K562 (cell line): ENCODE data around the gene PFDN2. TPM values are rescaled to one million over a fixed set of nuclear protein-coding genes. Genes with fewer than 3 reads are reported as not detected.

Source experiments
- C11orf30 ChIP-seq: fragments of 450-650 bp; IDR thresholded peaks from 2 replicates; pipeline ENCODE4 v1.6.1; 2016; ENCODE audit warnings: low read depth, mild to moderate bottlenecking
- CXXC5 ChIP-seq: fragments of 250-450 bp; sonication (Bioruptor Pico); IDR thresholded peaks from 2 replicates; pipeline ENCODE4 v1.8.0; 2022; ENCODE audit warnings: inconsistent platforms, mild to moderate bottlenecking, moderate library complexity
- EGR1 ChIP-seq: fragments of 450-650 bp; conservative IDR thresholded peaks from 2 replicates; pipeline ENCODE4 v1.6.1; 2017; ENCODE audit warnings: mild to moderate bottlenecking
- FOXJ3 ChIP-seq: sonication (generic); formaldehyde crosslinking; IDR thresholded peaks from 2 replicates; pipeline ENCODE4 v1.4.0; 2020; ENCODE audit warnings: mild to moderate bottlenecking, missing genetic modification reagents
- GMEB1 ChIP-seq: fragments of 250-450 bp; sonication (Bioruptor Pico); IDR thresholded peaks from 2 replicates; pipeline ENCODE4 v1.4.0; 2020; ENCODE audit warnings: mild to moderate bottlenecking
- HDGF ChIP-seq: fragments of 450-650 bp; IDR thresholded peaks from 2 replicates; pipeline ENCODE4 v1.6.1; 2016
- MCM7 ChIP-seq, 2 experiments: fragments of 450-650 bp; IDR thresholded peaks; 2 replicates each; pipeline ENCODE4 v1.6.1; 2016 to 2018
- MEIS2 ChIP-seq: fragments of 450-650 bp; IDR thresholded peaks from 2 replicates; pipeline ENCODE4 v1.6.1; 2014; ENCODE audit warnings: mild to moderate bottlenecking; ENCODE audit not compliant: partially characterized antibody
- MTF1 ChIP-seq: fragments of 250-450 bp; sonication (Bioruptor Pico); IDR thresholded peaks from 2 replicates; pipeline ENCODE4 v1.9.0; 2021; ENCODE audit warnings: moderate library complexity, mild to moderate bottlenecking, inconsistent platforms, borderline replicate concordance
- NKRF ChIP-seq: fragments of 450-650 bp; IDR thresholded peaks from 2 replicates; pipeline ENCODE4 v1.6.1; 2016; ENCODE audit warnings: borderline replicate concordance
- PURB ChIP-seq: sonication (generic); formaldehyde crosslinking; IDR thresholded peaks from 2 replicates; pipeline ENCODE4 v1.9.0; 2021; ENCODE audit warnings: low read depth, mild to moderate bottlenecking, missing genetic modification reagents
- SP1 ChIP-seq: sonication (generic); formaldehyde crosslinking; IDR thresholded peaks from 2 replicates; pipeline ENCODE4 v1.8.1; 2022; ENCODE audit warnings: mild to moderate bottlenecking, missing genetic modification reagents
- SREBF1 ChIP-seq: fragments of 150-350 bp; IDR thresholded peaks from 2 replicates; pipeline ENCODE4 v1.6.1; 2014; ENCODE audit warnings: antibody characterized with exemption, low read depth, low read length, borderline replicate concordance
- THAP12 ChIP-seq: fragments of 250-450 bp; sonication (Bioruptor Pico); IDR thresholded peaks from 2 replicates; pipeline ENCODE4 v1.9.0; 2021; ENCODE audit warnings: mild to moderate bottlenecking, inconsistent platforms
- ZBTB43 ChIP-seq: sonication (generic); formaldehyde crosslinking; IDR thresholded peaks from 2 replicates; pipeline ENCODE4 v1.8.0; 2023; ENCODE audit warnings: mild to moderate bottlenecking, missing genetic modification reagents
- ZNF124 ChIP-seq: sonication (generic); formaldehyde crosslinking; IDR thresholded peaks from 2 replicates; pipeline ENCODE4 v1.8.1; 2022; ENCODE audit warnings: missing genetic modification reagents
- ZNF398 ChIP-seq: fragments of 250-450 bp; sonication (Bioruptor Pico); IDR thresholded peaks from 2 replicates; pipeline ENCODE4 v1.8.0; 2021; ENCODE audit warnings: moderate library complexity, mild to moderate bottlenecking, inconsistent platforms
- ZNF445 ChIP-seq: fragments of 250-450 bp; sonication (Bioruptor Pico); IDR thresholded peaks from 2 replicates; pipeline ENCODE4 v1.4.0; 2020; ENCODE audit warnings: low read depth, mild to moderate bottlenecking, moderate library complexity
- polyA plus RNA-seq, 8 experiments: library from polyadenylated mRNA; depleted of rRNA in 4 of 8; stranded (reverse) in 5 of 8; unstranded in 3 of 8; fragments of >200 nt; fragmentation: Nextera tagmentation in 2 of 8; fragmentation: Illumina TruSeq in 1 of 8; extraction: Ambion mirVana in 2 of 8; extraction: Trizol in 1 of 8; gene quantifications; 2 replicates each; pipeline versions ENCODE4 v1.2.1 to v1.2.3, GENCODE V29; 2011 to 2014; ENCODE audit warnings: inconsistent platforms in 1 of 8, missing spikeins in 1 of 8
- total RNA-seq, 7 experiments: library from RNA; depleted of rRNA in 6 of 7; stranded (reverse); fragments of >200 nt in 6 of 7; fragmentation: Illumina TruSeq in 2 of 7; extraction: Trizol in 2 of 7; gene quantifications; 2 replicates each; pipeline versions ENCODE4 v1.2.1 to v1.2.3, GENCODE V29; 2011 to 2021; ENCODE audit warnings: low replicate concordance in 1 of 7

Gene PFDN2
- total and polyA plus RNA-seq, 9 of the 15 experiments (the other 6 are each of a cell fraction or from before 2014, with no cell fraction given), result 50.2 to 361 (median 144) TPM

GRCh38 chr1:161159087-161159912 is 41.5 kb upstream of the PFDN2 start, which contains the start of gene USP21 (continued):
- TF ChIP-seq C11orf30 (peak; percentile 33; the same call in 1 of the 2 replicates), SP1 (CRISPR knock-in tag) (peak; percentile 78; the same call in 1 of the 2 replicates), ZNF398 (CRISPR knock-in tag) (no peak), SREBF1 (no peak), CXXC5 (peak; percentile 65; the same call in 1 of the 2 replicates), ZNF445 (CRISPR knock-in tag) (no peak), ZBTB43 (CRISPR knock-in tag) (peak; percentile 83; the same call in 1 of the 2 replicates), MCM7 (IDR thresholded peaks at IDR 0.05) (no peak), HDGF (peak; percentile 82; the same call in 1 of the 2 replicates), ZNF124 (no peak), NKRF (0 out of 2 replicates have a peak, but pooled peaks have one; percentile 44), GMEB1 (CRISPR knock-in tag) (peak; percentile 34; the same call in 1 of the 2 replicates), MEIS2 (peak; percentile 93), MTF1 (CRISPR knock-in tag) (no peak), EGR1 (peak; percentile 76), THAP12 (CRISPR knock-in tag) (0 out of 2 replicates have a peak, but pooled peaks have one; percentile 17), PURB (no peak), FOXJ3 (no peak)
